ENCODE results near the gene ADAMTSL3. TPM values are rescaled to one million over a fixed set of nuclear protein-coding genes. Genes with fewer than 3 reads are reported as not detected.

ADAMTSL3 gene
- polyA plus RNA-seq, 1 experiment: 0.05 TPM

DNA sequence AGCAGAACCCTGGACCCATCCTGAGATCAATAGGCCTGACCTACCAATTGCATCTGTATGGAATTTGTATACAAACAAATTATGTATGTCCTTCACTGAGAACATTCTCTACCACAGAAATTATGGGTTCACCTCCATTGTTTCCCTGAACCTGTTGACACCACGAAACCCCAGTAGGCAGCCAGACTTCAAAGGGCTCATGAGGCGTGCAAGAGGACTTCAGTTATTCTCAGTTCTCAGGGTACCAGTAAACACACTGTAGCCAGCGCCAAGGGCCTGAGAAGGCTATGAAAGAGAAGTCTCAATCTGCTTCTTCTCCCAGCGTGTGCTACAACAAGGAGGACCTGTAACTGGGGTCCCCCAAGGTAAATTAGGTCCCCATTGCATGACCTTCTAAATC, 326.7 kb downstream of the ADAMTSL3 start:
- Histone ChIP-seq H3K4me3 (ENCODE audit: low read depth, low read length) (no peak overlapping the region), H3K9me3 (ENCODE audit: control insufficient read depth, insufficient read depth, low read length) (peaks cover 9% of the 10 kb centered on the region; the same call in 1 of the 2 replicates), H3K27me3 (ENCODE audit: control insufficient read depth, insufficient read depth, low read length) (no peaks in the 10 kb centered on the region), H3K27ac (ENCODE audit: low read depth, low read length) (no peak overlapping the region)
- no peak for TF ChIP-seq CTCF (IDR thresholded peaks at IDR 0.05; ENCODE audit: low read depth, low read length)
- CTCF ChIA-PET: interaction anchor here (0.6 kb wide), 1 partner anchor 1580 kb away, joined by 3 read pairs; no protein-coding TSS in a partner anchor
- no peak for DNase-seq (ENCODE audit: low read depth, low spot score)
- POLR2A ChIA-PET: no interaction called here

DNA sequence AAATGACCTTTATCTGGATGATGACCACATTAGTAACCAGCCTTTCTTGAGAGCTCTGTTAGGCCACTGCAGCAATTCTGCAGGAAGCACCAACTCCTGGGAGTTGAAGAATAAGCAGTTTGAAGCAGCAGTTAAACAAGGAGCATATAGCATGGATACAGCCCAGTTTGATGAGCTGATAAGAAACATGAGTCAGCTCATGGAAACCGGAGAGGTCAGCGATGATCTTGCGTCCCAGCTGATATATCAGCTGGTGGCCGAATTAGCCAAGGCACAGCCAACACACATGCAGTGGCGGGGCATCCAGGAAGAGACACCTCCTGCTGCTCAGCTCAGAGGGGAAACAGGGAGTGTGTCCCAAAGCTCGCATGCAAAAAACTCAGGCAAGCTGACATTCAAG, 328.8 kb downstream of the ADAMTSL3 start:
- ChIA-PET CTCF (no interaction called here), POLR2A (no interaction called here)
- no peak overlapping the region for H3K27ac ChIP-seq (ENCODE audit: low read depth, low read length)
- no peaks in the 10 kb centered on the region for H3K27me3 ChIP-seq (ENCODE audit: control insufficient read depth, insufficient read depth, low read length)
- H3K9me3 ChIP-seq (ENCODE audit: control insufficient read depth, insufficient read depth, low read length): peaks cover 7% of the 10 kb centered on the region; the same call in 1 of the 2 replicates
- H3K4me3 ChIP-seq (ENCODE audit: low read depth, low read length): no peak overlapping the region
- DNase-seq (ENCODE audit: low read depth, low spot score): no peak
- no peak for TF ChIP-seq CTCF (IDR thresholded peaks at IDR 0.05; ENCODE audit: low read depth, low read length)

- Histone ChIP-seq H3K9me3 (ENCODE audit: control insufficient read depth, insufficient read depth, low read length) (no peaks in the 10 kb centered on the region), H3K4me3 (ENCODE audit: low read depth, low read length) (no peak overlapping the region), H3K27ac (ENCODE audit: low read depth, low read length) (no peak overlapping the region), H3K27me3 (ENCODE audit: control insufficient read depth, insufficient read depth, low read length) (no peaks in the 10 kb centered on the region)
- CTCF ChIA-PET: no interaction called here
- no peak for DNase-seq (ENCODE audit: low read depth, low spot score)
- no peak for TF ChIP-seq CTCF (IDR thresholded peaks at IDR 0.05; ENCODE audit: low read depth, low read length)
- POLR2A ChIA-PET: no interaction called here
These were observed 329.9 kb downstream of the ADAMTSL3 start for GRCh38 chr15:83983634-83984458.

DNA sequence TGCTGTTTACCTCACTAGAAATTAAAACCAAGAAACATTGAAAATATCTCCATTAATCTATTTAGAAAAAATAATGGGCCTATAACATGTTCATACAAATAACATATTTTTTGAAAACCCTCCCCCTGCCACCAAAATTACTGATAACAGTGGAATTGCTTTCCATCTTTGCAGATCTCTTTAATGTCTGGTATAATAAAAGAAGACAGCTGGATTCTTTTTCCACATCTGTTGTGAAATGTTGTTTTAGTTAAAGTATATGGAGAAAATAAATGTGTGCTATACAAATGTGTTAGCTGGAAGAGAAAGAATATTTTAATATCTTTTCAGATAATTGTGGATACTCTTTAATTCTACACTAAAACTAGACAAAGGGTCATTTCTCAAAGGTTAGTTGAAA, 330.7 kb downstream of the ADAMTSL3 start:
- no peaks in the 10 kb centered on the region for H3K9me3 ChIP-seq (ENCODE audit: control insufficient read depth, insufficient read depth, low read length)
- H3K27ac ChIP-seq (ENCODE audit: low read depth, low read length): no peak overlapping the region
- ChIA-PET POLR2A (no interaction called here), CTCF (no interaction called here)
- DNase-seq (ENCODE audit: low read depth, low spot score): no peak
- H3K4me3 ChIP-seq (ENCODE audit: low read depth, low read length): no peak overlapping the region
- H3K27me3 ChIP-seq (ENCODE audit: control insufficient read depth, insufficient read depth, low read length): no peaks in the 10 kb centered on the region
- TF ChIP-seq CTCF (IDR thresholded peaks at IDR 0.05; ENCODE audit: low read depth, low read length): no peak

DNA sequence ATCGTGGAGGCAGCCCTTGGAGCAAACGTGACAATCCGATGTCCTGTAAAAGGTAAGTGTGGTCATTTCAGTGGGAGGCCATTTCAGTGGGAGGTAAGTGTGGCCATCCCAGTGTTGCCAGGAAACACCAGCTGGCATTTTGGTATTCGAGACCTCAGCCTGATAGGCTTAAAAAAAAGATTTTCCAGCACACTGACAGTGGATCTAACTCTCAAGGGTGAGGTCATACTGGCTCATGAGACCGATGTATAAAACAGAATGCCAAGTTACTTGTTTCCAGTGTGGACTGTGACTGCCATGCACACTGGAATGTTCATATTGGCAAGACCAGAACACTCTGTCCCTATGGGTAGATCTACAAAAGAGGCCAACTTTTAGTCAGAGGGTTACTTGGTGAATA, 337.2 kb downstream of the ADAMTSL3 start:
- Histone ChIP-seq H3K9me3 (ENCODE audit: control insufficient read depth, insufficient read depth, low read length) (no peaks in the 10 kb centered on the region), H3K4me3 (ENCODE audit: low read depth, low read length) (no peak overlapping the region), H3K27me3 (ENCODE audit: control insufficient read depth, insufficient read depth, low read length) (no peaks in the 10 kb centered on the region), H3K27ac (ENCODE audit: low read depth, low read length) (no peak overlapping the region)
- ChIA-PET POLR2A (no interaction called here), CTCF (no interaction called here)
- no peak for DNase-seq (ENCODE audit: low read depth, low spot score)
- TF ChIP-seq CTCF (IDR thresholded peaks at IDR 0.05; ENCODE audit: low read depth, low read length): no peak

Measured in AG04450 (cell line).